Astrocyte of the spinal cord (primary cell): ENCODE results near the gene CYP27C1.

Experiments used
- DNase-seq: peaks from one replicate; pipeline ENCODE4 v3.0.0; 2011; ENCODE audit warnings: low read depth, low spot score
- H3K4me3 ChIP-seq: 2 replicates; pipeline ENCODE4 v1.5.1; 2011; ENCODE audit warnings: low read depth, mild to moderate bottlenecking, low read length, moderate library complexity
- CTCF ChIP-seq: IDR thresholded peaks from 2 replicates; pipeline ENCODE4 v1.5.1; 2012; ENCODE audit warnings: low read depth, mild to moderate bottlenecking, low read length, inconsistent platforms
- in situ Hi-C: cut with HindIII; loops from 2 replicates; pipeline ENCODE4 v1.10.0; 2017; ENCODE audit warnings: low sequenced_read_pairs

The CYP27C1 gene

GRCh38 chr2:127183771-127184170, 36.3 kb downstream of the CYP27C1 start:
- no peak overlapping the region for H3K4me3 ChIP-seq
- no peak for TF ChIP-seq CTCF
- no peak for DNase-seq
- in situ Hi-C loops = no loop called here

- TF ChIP-seq CTCF = no peak
- in situ Hi-C loops = no loop called here
- no peak overlapping the region for H3K4me3 ChIP-seq
- DNase-seq = no peak
Observed at GRCh38 chr2:127182626-127183458, 37.3 kb downstream of the CYP27C1 start.

- in situ Hi-C loops = no loop called here
- no peak overlapping the region for H3K4me3 ChIP-seq
- no peak for TF ChIP-seq CTCF
- no peak for DNase-seq
Observed at GRCh38 chr2:127181851-127182250, 38.2 kb downstream of the CYP27C1 start.

GRCh38 chr2:127179766-127180165, 40.3 kb downstream of the CYP27C1 start:
- no peak for TF ChIP-seq CTCF
- no peak for DNase-seq
- H3K4me3 ChIP-seq = no peak overlapping the region
- in situ Hi-C loops = no loop called here

- in situ Hi-C loops = no loop called here
- DNase-seq = no peak
- no peak overlapping the region for H3K4me3 ChIP-seq
- TF ChIP-seq CTCF = no peak
Observed at GRCh38 chr2:127177617-127178263, 42.4 kb downstream of the CYP27C1 start.

- in situ Hi-C loops = no loop called here
- no peak for DNase-seq
- TF ChIP-seq CTCF = no peak
- no peak overlapping the region for H3K4me3 ChIP-seq
Observed at GRCh38 chr2:127176371-127177311, 43.5 kb downstream of the CYP27C1 start.
